Vagina (tissue), 2 donors: ENCODE measurements around the gene SUB1.
"Not testable (repeated sequence)": the region's sequence is repeated elsewhere in the genome, so short reads cannot be mapped to it uniquely, and the experiment has no call there.

Source experiments
- CTCF ChIP-seq, 3 experiments: fragments of 450-650 bp in 2 of 3; fragments of 200-600 bp in 1 of 3; sonication (generic) in 1 of 3; IDR thresholded peaks; one replicate each; pipeline ENCODE4 v1.5.1; 2017 to 2019; ENCODE audit warnings: antibody characterized with exemption in 3 of 3, mild to moderate bottlenecking in 2 of 3, moderate library complexity in 2 of 3
- POLR2AphosphoS5 ChIP-seq, 2 donors: sonication (generic); formaldehyde crosslinking; IDR thresholded peaks; one replicate each; pipeline ENCODE4 v1.9.0; 2017; ENCODE audit warnings: antibody characterized with exemption in 2 of 2, mild to moderate bottlenecking in 2 of 2, low read depth in 1 of 2; ENCODE audit not compliant: insufficient read depth in 1 of 2

GRCh38 chr5:32573481-32573854, 11.9 kb upstream of the SUB1 start:
- not testable (repeated sequence) for TF ChIP-seq POLR2AphosphoS5 (IDR thresholded peaks at IDR 0.05; ENCODE audit: insufficient read depth in 1 of 2, low read depth in 1 of 2); CTCF (IDR thresholded peaks at IDR 0.05)
